ENCODE results near the gene SPAG9.
"Not testable (repeated sequence)": the region's sequence is repeated elsewhere in the genome, so short reads cannot be mapped to it uniquely, and the experiment has no call there.

SPAG9 gene

GRCh38 chr17:51107778-51108177 lies 12.9 kb downstream of the SPAG9 start:
- TF ChIP-seq CTCF (conservative IDR thresholded peaks at IDR 0.05; ENCODE audit: control insufficient read depth, insufficient read depth, low read depth, low read length) = no peak
- H3K4me3 ChIP-seq (ENCODE audit: control insufficient read depth, low read depth, low read length) = no peak overlapping the region
- no peak for DNase-seq (ENCODE audit: low read depth)

- no peak overlapping the region for H3K4me3 ChIP-seq (ENCODE audit: control insufficient read depth, low read depth, low read length)
- DNase-seq (ENCODE audit: low read depth) = no peak
- TF ChIP-seq CTCF (conservative IDR thresholded peaks at IDR 0.05; ENCODE audit: control insufficient read depth, insufficient read depth, low read depth, low read length) = no peak
Measured at GRCh38 chr17:51103451-51103850, 17.2 kb downstream of the SPAG9 start.

- DNase-seq (ENCODE audit: low read depth) = no peak
- no peak for TF ChIP-seq CTCF (conservative IDR thresholded peaks at IDR 0.05; ENCODE audit: control insufficient read depth, insufficient read depth, low read depth, low read length)
- H3K4me3 ChIP-seq (ENCODE audit: control insufficient read depth, low read depth, low read length) = no peak overlapping the region
Measured at GRCh38 chr17:51103050-51103449, 17.6 kb downstream of the SPAG9 start.

GRCh38 chr17:51097708-51098446 lies 22.8 kb downstream of the SPAG9 start:
- no peak overlapping the region for H3K4me3 ChIP-seq (ENCODE audit: control insufficient read depth, low read depth, low read length)
- no peak for DNase-seq (ENCODE audit: low read depth)
- TF ChIP-seq CTCF (conservative IDR thresholded peaks at IDR 0.05; ENCODE audit: control insufficient read depth, insufficient read depth, low read depth, low read length) = no peak

- TF ChIP-seq CTCF (conservative IDR thresholded peaks at IDR 0.05; ENCODE audit: control insufficient read depth, insufficient read depth, low read depth, low read length) = no peak
- DNase-seq (ENCODE audit: low read depth) = no peak
- no peak overlapping the region for H3K4me3 ChIP-seq (ENCODE audit: control insufficient read depth, low read depth, low read length)
Measured at GRCh38 chr17:51091635-51092034, 29.0 kb downstream of the SPAG9 start.

- not testable (repeated sequence) for DNase-seq (ENCODE audit: low read depth); H3K4me3 ChIP-seq (ENCODE audit: control insufficient read depth, low read depth, low read length)
Measured at GRCh38 chr17:51088868-51089267, 31.8 kb downstream of the SPAG9 start.

- no peak for TF ChIP-seq CTCF (conservative IDR thresholded peaks at IDR 0.05; ENCODE audit: control insufficient read depth, insufficient read depth, low read depth, low read length)
Measured at GRCh38 chr17:51088287-51088686, 32.4 kb downstream of the SPAG9 start.

More at GRCh38 chr17:51088287-51088686, 32.4 kb downstream of the SPAG9 start:
- H3K4me3 ChIP-seq (ENCODE audit: control insufficient read depth, low read depth, low read length) = no peak overlapping the region
- DNase-seq (ENCODE audit: low read depth) = no peak
